GM12891 (cell line): Measurements from ENCODE around the gene TRIM38.

ENCODE experiments used
- POLR2A ChIP-seq: IDR thresholded peaks from 2 replicates; pipeline ENCODE4 v1.6.1; 2011; ENCODE audit warnings: low read depth, low read length, control low read depth
- POLR2AphosphoS5 ChIP-seq: IDR thresholded peaks from 2 replicates; pipeline ENCODE4 v1.6.1; 2011; ENCODE audit warnings: low read depth, low read length, control low read depth
- SPI1 ChIP-seq: IDR thresholded peaks from 2 replicates; pipeline ENCODE4 v1.6.1; 2011; ENCODE audit warnings: low read depth, low read length, control low read depth
- TAF1 ChIP-seq: IDR thresholded peaks from 2 replicates; pipeline ENCODE4 v1.6.1; 2011; ENCODE audit warnings: low read depth, low read length, control low read depth

- TF ChIP-seq TAF1 (no peak), SPI1 (no peak), POLR2AphosphoS5 (no peak), POLR2A (no peak)
Measured at GRCh38 chr6:26033941-26034354, 71.3 kb downstream of the TRIM38 start.
